Camera-type eye (tissue), 1 donor: ENCODE measurements around the gene TLCD5. TPM values are rescaled to one million over a fixed set of nuclear protein-coding genes. Genes with fewer than 3 reads are reported as not detected.

Source experiments
- total RNA-seq: library from RNA; depleted of rRNA; stranded (reverse); fragments of >200 nt; gene quantifications from one replicate; pipeline ENCODE4 v1.2.3, GENCODE V29; 2014

Gene TLCD5
- 26.3 TPM for total RNA-seq

GRCh38 chr11:120324932-120325810 is at the start of gene TLCD5:
Gene TLCD5 (plus strand): TSS chr11:120325299. CDS start chr11:120327442, 2,143 bp downstream.

GRCh38 chr11:120335908-120336640 is 11.0 kb downstream of the TLCD5 start, which contains the start of gene ARHGEF12:
Gene ARHGEF12 (plus strand): TSS chr11:120336413. CDS start chr11:120337244, 831 bp downstream.

Other genes with a start within 250 kb of the TLCD5 start
- gene TRIM29, start 187.2 kb upstream of the TLCD5 start, total RNA-seq: 44.5 TPM
- gene OAF, start 114.3 kb upstream of the TLCD5 start, total RNA-seq: 46.5 TPM
- 0.27 TPM for gene POU2F3, start 85.2 kb upstream of the TLCD5 start, total RNA-seq
- 241 TPM for gene ARHGEF12, start 11.1 kb downstream of the TLCD5 start, total RNA-seq
- gene GRIK4, start 186.4 kb downstream of the TLCD5 start, total RNA-seq: 1.4 TPM